H1 (cell line): ENCODE measurements around the gene RNU7-1. TPM values are rescaled to one million over a fixed set of nuclear protein-coding genes. Genes with fewer than 3 reads are reported as not detected.

Source experiments
- CTCF ChIA-PET: fragments of 300-600 bp; sonication (Branson Sonifier 250); formaldehyde crosslinking; loops from one replicate; lab custom pipeline; 2021; ENCODE audit not compliant: partially characterized antibody; lab: Charles Lee
- POLR2A ChIA-PET: fragments of 300-600 bp; sonication (Branson Sonifier 250); formaldehyde crosslinking; loops from one replicate; lab custom pipeline; 2021; ENCODE audit warnings: inconsistent platforms; ENCODE audit not compliant: partially characterized antibody; lab: Charles Lee
- DNase-seq, 2 experiments: peaks; one replicate each; pipeline versions ENCODE4 v3.0.0 to v3.0.0-alpha.2; 2010 to 2022; ENCODE audit warnings: low spot score in 2 of 2, low read depth in 1 of 2, mixed read lengths in 1 of 2
- FAIRE-seq: peaks from 2 replicates; lab custom pipeline; 2011; peaks lifted over from hg19 to GRCh38; lab: Jason Lieb, UNC
- H2AFZ ChIP-seq: 2 replicates; pipeline ENCODE4 v1.8.1; 2012; ENCODE audit warnings: low read length, inconsistent platforms
- H2AK5ac ChIP-seq: 2 replicates; pipeline ENCODE4 v1.6.1; 2013; ENCODE audit warnings: low read depth, low read length
- H2BK120ac ChIP-seq: replicated peaks from 2 replicates; pipeline ENCODE3; 2013; ENCODE audit warnings: low read depth, low read length, inconsistent platforms
- H2BK12ac ChIP-seq: 2 replicates; pipeline ENCODE4 v1.6.1; 2013; ENCODE audit warnings: low read depth, low read length
- H2BK15ac ChIP-seq: 2 replicates; pipeline ENCODE4 v1.6.1; 2013; ENCODE audit warnings: low read length
- H2BK20ac ChIP-seq: 2 replicates; pipeline ENCODE4 v1.6.1; 2013; ENCODE audit warnings: low read length
- H2BK5ac ChIP-seq: 2 replicates; pipeline ENCODE4 v1.6.1; 2013; ENCODE audit warnings: low read depth, low read length
- H3K14ac ChIP-seq: 2 replicates; pipeline ENCODE4 v1.6.1; 2013; ENCODE audit warnings: inconsistent platforms; ENCODE audit not compliant: insufficient read length
- H3K18ac ChIP-seq: 2 replicates; pipeline ENCODE4 v1.6.1; 2013; ENCODE audit warnings: low read length; ENCODE audit errors: extremely low read depth
- H3K23ac ChIP-seq: 2 replicates; pipeline ENCODE4 v1.6.1; 2013; ENCODE audit warnings: inconsistent platforms; ENCODE audit not compliant: insufficient read length
- H3K23me2 ChIP-seq: 2 replicates; pipeline ENCODE4 v1.6.1; 2013; ENCODE audit warnings: low read depth, low read length
- H3K27ac ChIP-seq: 2 replicates; pipeline ENCODE4 v1.6.1; 2011; ENCODE audit warnings: low read depth, low read length, inconsistent platforms
- H3K27me3 ChIP-seq, 4 experiments: replicated peaks in 1 of 4; 1 replicate in 1 of 4; 2 replicates in 3 of 4; pipeline versions ENCODE4 v1.6.1 to v1.8.1; 2011 to 2013; ENCODE audit warnings: low read length in 3 of 4, mild to moderate bottlenecking in 3 of 4, inconsistent platforms in 2 of 4, mixed read lengths in 2 of 4, moderate library complexity in 1 of 4; ENCODE audit not compliant: control insufficient read depth in 3 of 4, insufficient read depth in 3 of 4; ENCODE audit errors: extremely low read depth in 1 of 4
- H3K36me3 ChIP-seq, 4 experiments: 2 replicates each; pipeline versions ENCODE4 v1.6.1 to v1.8.1; 2011 to 2013; ENCODE audit warnings: mild to moderate bottlenecking in 4 of 4, low read length in 3 of 4, moderate library complexity in 2 of 4, control low read depth in 1 of 4, inconsistent platforms in 1 of 4; ENCODE audit not compliant: insufficient read depth in 4 of 4, control insufficient read depth in 2 of 4
- H3K4ac ChIP-seq: replicated peaks from 2 replicates; pipeline ENCODE3; 2013; ENCODE audit warnings: low read length, low read depth, mixed read lengths, inconsistent platforms; ENCODE audit not compliant: insufficient read length
- H3K4me1 ChIP-seq, 4 experiments: replicated peaks in 1 of 4; 1 replicate in 1 of 4; 2 replicates in 3 of 4; pipeline versions ENCODE4 v1.6.1 to v1.8.1; 2011 to 2013; ENCODE audit warnings: low read length in 3 of 4, inconsistent platforms in 2 of 4, mixed read lengths in 1 of 4; ENCODE audit not compliant: insufficient read depth in 4 of 4, control insufficient read depth in 3 of 4
- H3K4me2 ChIP-seq, 2 experiments: 2 replicates each; pipeline versions ENCODE4 v1.6.1 to v1.8.1; 2011 to 2013; ENCODE audit warnings: low read depth in 2 of 2, low read length in 2 of 2, control low read depth in 1 of 2, inconsistent platforms in 1 of 2, mild to moderate bottlenecking in 1 of 2; ENCODE audit not compliant: insufficient read depth in 1 of 2
- H3K4me3 ChIP-seq, 4 experiments: fragments of 200-600, 300-600 bp in 1 of 4; sonication (generic), shearing (Covaris generic), sonication (Bioruptor Twin) in 1 of 4; 2 replicates each; pipeline versions ENCODE4 v1.5.1 to v1.8.1; 2011 to 2016; ENCODE audit warnings: low read length in 4 of 4, low read depth in 3 of 4, control low read depth in 2 of 4, inconsistent platforms in 2 of 4, mild to moderate bottlenecking in 2 of 4, mixed read lengths in 1 of 4, moderate library complexity in 1 of 4; ENCODE audit not compliant: insufficient read depth in 2 of 4; ENCODE audit errors: extremely low read depth in 1 of 4
- H3K56ac ChIP-seq: replicated peaks from 2 replicates; pipeline ENCODE3; 2013; ENCODE audit warnings: low read depth, mild to moderate bottlenecking, mixed read lengths, low read length, inconsistent platforms; ENCODE audit not compliant: insufficient read length
- H3K79me1 ChIP-seq: 2 replicates; pipeline ENCODE4 v1.6.1; 2013; ENCODE audit warnings: low read depth, low read length, control low read depth
- H3K79me2 ChIP-seq, 2 experiments: 2 replicates each; pipeline versions ENCODE4 v1.6.1 to v1.8.1; 2012 to 2013; ENCODE audit warnings: low read length in 2 of 2, mild to moderate bottlenecking in 2 of 2, inconsistent platforms in 1 of 2; ENCODE audit not compliant: insufficient read depth in 2 of 2, control insufficient read depth in 1 of 2
- H3K9ac ChIP-seq, 4 experiments: replicated peaks in 1 of 4; 1 replicate in 1 of 4; 2 replicates in 3 of 4; pipeline versions ENCODE4 v1.6.1 to v1.8.1; 2011 to 2013; ENCODE audit warnings: low read depth in 3 of 4, low read length in 3 of 4, control low read depth in 2 of 4, mild to moderate bottlenecking in 2 of 4, moderate library complexity in 2 of 4, inconsistent platforms in 1 of 4; ENCODE audit errors: extremely low read depth in 1 of 4
- H3K9me3 ChIP-seq, 2 experiments: 2 replicates each; pipeline versions ENCODE4 v1.6.1 to v1.8.1; 2012 to 2013; ENCODE audit warnings: mild to moderate bottlenecking in 2 of 2, moderate library complexity in 2 of 2, control low read depth in 1 of 2, inconsistent platforms in 1 of 2, low read depth in 1 of 2, low read length in 1 of 2, mixed read lengths in 1 of 2; ENCODE audit not compliant: insufficient read depth in 2 of 2
- H4K20me1 ChIP-seq, 2 experiments: replicated peaks in 1 of 2; 2 replicates each; pipeline versions ENCODE3 to v1.8.1; 2011 to 2013; ENCODE audit warnings: inconsistent platforms in 2 of 2, low read length in 2 of 2, mild to moderate bottlenecking in 1 of 2; ENCODE audit not compliant: insufficient read depth in 2 of 2, control insufficient read depth in 1 of 2
- H4K5ac ChIP-seq: 2 replicates; pipeline ENCODE4 v1.6.1; 2013; ENCODE audit warnings: low read length, low read depth, mixed read lengths, inconsistent platforms; ENCODE audit not compliant: insufficient read length
- H4K8ac ChIP-seq: 2 replicates; pipeline ENCODE4 v1.8.0; 2013; ENCODE audit warnings: mild to moderate bottlenecking, moderate library complexity, low read length, inconsistent platforms; ENCODE audit not compliant: insufficient read depth; ENCODE audit errors: extremely low read depth
- H4K91ac ChIP-seq: replicated peaks from 2 replicates; pipeline ENCODE3; 2013; ENCODE audit warnings: low read length, mixed read lengths, inconsistent platforms; ENCODE audit not compliant: insufficient read length
- HDAC2 ChIP-seq, 2 experiments: fragments of 300-600 bp in 1 of 2; sonication (generic) in 1 of 2; IDR thresholded peaks; 2 replicates each; pipeline ENCODE4 v1.6.1; 2011 to 2012; ENCODE audit warnings: low read depth in 2 of 2, low read length in 2 of 2, mild to moderate bottlenecking in 2 of 2, moderate library complexity in 2 of 2, borderline replicate concordance in 1 of 2, inconsistent platforms in 1 of 2
- KDM4A ChIP-seq: IDR thresholded peaks from one replicate; pipeline ENCODE4 v1.7.1; 2012; ENCODE audit warnings: low read depth, mild to moderate bottlenecking, moderate library complexity, low read length, inconsistent platforms; ENCODE audit not compliant: severe bottlenecking
- PHF8 ChIP-seq: fragments of 200-600 bp; sonication (generic); conservative IDR thresholded peaks from 2 replicates; pipeline ENCODE4 v1.7.1; 2012; ENCODE audit warnings: low read depth, mild to moderate bottlenecking, inconsistent platforms, low read length, moderate library complexity
- RXRA ChIP-seq: IDR thresholded peaks from 2 replicates; pipeline ENCODE4 v1.6.1; 2011; ENCODE audit warnings: low read depth, mild to moderate bottlenecking, low read length, moderate library complexity; ENCODE audit not compliant: insufficient read depth
- SIN3A ChIP-seq, 2 experiments: IDR thresholded peaks in 1 of 2; conservative IDR thresholded peaks in 1 of 2; 2 replicates each; pipeline ENCODE4 v1.6.1; 2011 to 2012; ENCODE audit warnings: low read length in 2 of 2, improper control_type of control experiment in 1 of 2, low read depth in 1 of 2, mild to moderate bottlenecking in 1 of 2
- SIX5 ChIP-seq: IDR thresholded peaks from 2 replicates; pipeline ENCODE4 v1.6.1; 2011; ENCODE audit warnings: mild to moderate bottlenecking, low read depth, low read length
- TAF1 ChIP-seq: IDR thresholded peaks from 2 replicates; pipeline ENCODE4 v1.6.1; 2011; ENCODE audit warnings: mild to moderate bottlenecking, low read depth, low read length
- TEAD4 ChIP-seq: IDR thresholded peaks from 2 replicates; pipeline ENCODE4 v1.6.1; 2012; ENCODE audit warnings: low read depth, low read length, inconsistent platforms, mixed read lengths
- WGBS, 2 experiments: shearing (Covaris generic) in 1 of 2; methylation state at CpG; one replicate each; pipeline versions ENCODE4 v1.1.6 to v1.1.7; 2013 to 2015; ENCODE audit warnings: low lambda C conversion rate in 2 of 2, mixed read lengths in 2 of 2, inconsistent platforms in 1 of 2, low coverage in 1 of 2, missing lambda C conversion rate in 1 of 2; ENCODE audit not compliant: insufficient replicate concordance in 2 of 2, insufficient coverage in 1 of 2, insufficient read length in 1 of 2; ENCODE audit errors: extremely low coverage in 1 of 2, missing lambda C conversion rate in 1 of 2; 5-methylcytosine and 5-hydroxymethylcytosine counted together
- polyA plus RNA-seq, 7 experiments: library from polyadenylated mRNA; depleted of rRNA in 3 of 7; stranded (reverse) in 5 of 7; unstranded in 2 of 7; fragments of >200 nt in 5 of 7; fragments of 200-250 nt in 2 of 7; gene quantifications; 1 replicate in 5 of 7; 2 replicates in 1 of 7; 4 replicates in 1 of 7; pipeline versions ENCODE4 v1.2.1 to v1.2.3, GENCODE V29; 2011 to 2013; ENCODE audit warnings: missing spikeins in 2 of 7, mixed read lengths in 2 of 7
- total RNA-seq: library from RNA; stranded (reverse); fragmentation: NEBNext Ultra II Directional; extraction: Animal tissue kit (Norgen Biotek cat#: 25700); gene quantifications from 2 replicates; pipeline ENCODE4 v1.2.1, GENCODE V29; 2021
- TF ChIP-seq, protein P1 (sequence below): IDR thresholded peaks from 2 replicates; pipeline ENCODE4 v1.6.1; 2012; ENCODE audit warnings: inconsistent platforms

Gene RNU7-1
- total and polyA plus RNA-seq, 2 of the 8 experiments (the other 6 are each of a cell fraction or from before 2014, with no cell fraction given) = not detected

DNA sequence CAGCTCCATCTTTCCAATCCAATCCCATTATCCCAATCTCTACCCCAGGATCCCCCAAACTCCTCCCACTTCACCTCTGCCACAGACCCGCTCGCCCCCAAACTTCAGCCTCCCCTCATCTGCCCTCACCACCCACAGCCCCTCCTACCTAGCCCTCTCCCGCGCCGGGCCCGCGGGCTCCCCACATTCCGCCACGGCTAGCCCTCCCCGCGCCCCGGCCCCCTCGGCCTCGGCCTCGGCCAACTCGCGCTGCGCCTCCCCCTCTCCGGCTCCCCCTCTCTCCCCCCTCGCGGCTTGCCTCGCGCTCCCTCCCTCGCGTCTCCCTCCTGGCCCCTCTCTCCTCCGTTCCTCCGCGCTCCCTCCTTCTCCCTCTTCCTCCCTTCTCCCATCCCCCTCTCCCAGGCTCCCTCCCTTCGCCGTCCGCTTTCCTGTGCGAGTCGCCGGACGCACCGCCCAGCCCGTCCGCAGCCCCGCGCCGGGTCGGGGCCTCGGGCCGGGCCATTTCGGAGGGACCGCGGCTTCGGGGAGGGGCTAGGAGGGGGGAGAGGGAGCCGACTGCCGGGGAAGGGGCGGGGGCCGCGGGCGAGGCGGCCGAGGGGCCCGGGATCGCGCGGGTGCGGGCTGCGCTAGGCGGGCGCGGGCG lies 16.1 kb upstream of the RNU7-1 start, which contains the start of gene ATN1:
ATN1 (plus strand) TSS at position 581 of the 643 bp plus-strand sequence. CDS start 6,043 bp downstream, outside the sequence.
- H4K91ac ChIP-seq = peak within 1 kb of the TSS; percentile 49
- H3K23me2 ChIP-seq = peaks cover 28% of the 10 kb centered on the region
- H2AFZ ChIP-seq = no peak within 1 kb of the TSS
- no peak within 1 kb of the TSS for H3K14ac ChIP-seq
- peak within 1 kb of the TSS; percentile 75 for H2BK5ac ChIP-seq
- no peak for FAIRE-seq
- peak within 1 kb of the TSS; percentile 17; the same call in 1 of the 2 replicates for H3K27ac ChIP-seq
- peaks cover 13 to 31% (median 17%) of the 10 kb centered on the region in 4 experiments for H3K4me1 ChIP-seq
- peaks cover 10% of the 10 kb centered on the region for H3K79me1 ChIP-seq
- peak within 1 kb of the TSS; percentile 75; the same call in 1 of the 2 replicates for H2BK12ac ChIP-seq
- peak within 1 kb of the TSS; percentile 44 for H4K5ac ChIP-seq
- peak within 1 kb of the TSS; percentile 34 for H3K4ac ChIP-seq
- peaks cover 27 to 34% of the 10 kb centered on the region in 2 experiments for H3K79me2 ChIP-seq
- CTCF ChIA-PET = interaction anchor here (0.6 to 10.0 kb wide), 6 partner anchors 12 to 328 kb away, joined by 3 to 253 read pairs (median 47); partner anchors contain the start of genes C12orf57, LRRC23, RNU7-1 and SPSB2
- H4K20me1 ChIP-seq = peaks cover 14 to 16% of the 10 kb centered on the region in 2 experiments
- no peak within 1 kb of the TSS for H2BK20ac ChIP-seq
- no peaks in the 10 kb centered on the region for H3K9me3 ChIP-seq
- no peak within 1 kb of the TSS for H3K23ac ChIP-seq
- no peak within 1 kb of the TSS for H2AK5ac ChIP-seq
- peak within 1 kb of the TSS; percentile 83 for H3K18ac ChIP-seq
- H2BK120ac ChIP-seq = no peak within 1 kb of the TSS
- peak in 1 of 2 experiments; percentile 83 for DNase-seq
- peaks cover 1 to 13% (median 6%) of the 10 kb centered on the region in 4 experiments; a peak in 5 of 8 replicates for H3K36me3 ChIP-seq
- H3K56ac ChIP-seq = peak within 1 kb of the TSS; percentile 70
- H3K4me2 ChIP-seq = peak within 1 kb of the TSS; percentile 92 to 100
- POLR2A ChIA-PET = interaction anchor here (0.6 to 44.0 kb wide), 9 partner anchors 15 to 100 kb away, joined by 3 to 1596 read pairs (median 22); partner anchors contain the start of genes C12orf57, CDCA3, EMG1 and ENO2
- H3K27me3 ChIP-seq = no peaks in the 10 kb centered on the region
- WGBS, 2 experiments = 2% methylated on average over 9 of the region's 66 CpGs; no CpG with 5 or more reads in 1 of the 2 experiments
- peak within 1 kb of the TSS; percentile 47 for H4K8ac ChIP-seq
- peak within 1 kb of the TSS; percentile 90 to 99 (median 92) for H3K4me3 ChIP-seq
- H3K9ac ChIP-seq = peak within 1 kb of the TSS; percentile 64 to 91 (median 69)
- H2BK15ac ChIP-seq = 0 out of 2 replicates have a peak within 1 kb of the TSS, but pooled peaks have one; percentile 18
- peak; percentile 33 for TF ChIP-seq KDM4A
- no peak for TF ChIP-seq SIX5
- TF ChIP-seq, protein P1, sequence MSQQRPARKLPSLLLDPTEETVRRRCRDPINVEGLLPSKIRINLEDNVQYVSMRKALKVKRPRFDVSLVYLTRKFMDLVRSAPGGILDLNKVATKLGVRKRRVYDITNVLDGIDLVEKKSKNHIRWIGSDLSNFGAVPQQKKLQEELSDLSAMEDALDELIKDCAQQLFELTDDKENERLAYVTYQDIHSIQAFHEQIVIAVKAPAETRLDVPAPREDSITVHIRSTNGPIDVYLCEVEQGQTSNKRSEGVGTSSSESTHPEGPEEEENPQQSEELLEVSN = no peak
- no peak for TF ChIP-seq RXRA
- TF ChIP-seq SIN3A (conservative IDR thresholded peaks at IDR 0.05 in 1 of 2, IDR thresholded peaks at IDR 0.05 in 1 of 2; ENCODE audit: low read depth in 1 of 2, low read length in 2 of 2) = peak; percentile 81 to 91; a peak in 2 of 4 replicates
- peak; percentile 22; the same call in 1 of the 2 replicates for TF ChIP-seq PHF8
- 0 out of 2 replicates have a peak, but pooled peaks have one; percentile 3 for TF ChIP-seq TEAD4
- peak; percentile 64; the same call in 1 of the 2 replicates for TF ChIP-seq TAF1
- peak; percentile 57 to 72; a peak in 2 of 4 replicates for TF ChIP-seq HDAC2 (IDR thresholded peaks at IDR 0.05; ENCODE audit: borderline replicate concordance in 1 of 2, low read depth in 2 of 2, low read length in 2 of 2)
